Inflammatory macrophage treated with lipopolysaccharide for 4 hours (primary cell): Measurements from ENCODE around the gene BRD3.
A peak's percentile ranks its signal among the peaks of the same experiment; 100 is the strongest.

ENCODE experiments used
- DNase-seq: peaks from one replicate; pipeline ENCODE4 v3.0.0-alpha.2; 2020

BRD3 gene

GRCh38 chr9:134010310-134011173 is 57.3 kb downstream of the BRD3 start:
- DNase-seq, result no peak

GRCh38 chr9:134007571-134007970 is 60.3 kb downstream of the BRD3 start:
- DNase-seq, result no peak

- DNase-seq, result no peak
Measured at GRCh38 chr9:134007150-134007549, 60.7 kb downstream of the BRD3 start.

GRCh38 chr9:134005381-134005780 is 62.4 kb downstream of the BRD3 start:
- DNase-seq, result no peak

- no peak for DNase-seq
Measured at GRCh38 chr9:134004881-134005280, 62.9 kb downstream of the BRD3 start.

- no peak for DNase-seq
Measured at GRCh38 chr9:134004131-134004873, 63.5 kb downstream of the BRD3 start.

- DNase-seq, result no peak
Measured at GRCh38 chr9:134003237-134003636, 64.6 kb downstream of the BRD3 start.

- no peak for DNase-seq
Measured at GRCh38 chr9:134002796-134003195, 65.0 kb downstream of the BRD3 start.

- no peak for DNase-seq
Measured at GRCh38 chr9:133999851-134000265, 68.0 kb downstream of the BRD3 start.

- no peak for DNase-seq
Measured at GRCh38 chr9:133998915-133999595, 68.8 kb downstream of the BRD3 start.

- no peak for DNase-seq
Measured at GRCh38 chr9:133997584-133997983, 70.2 kb downstream of the BRD3 start.

GRCh38 chr9:133996531-133997520 is 71.0 kb downstream of the BRD3 start:
- peak; percentile 12 for DNase-seq

GRCh38 chr9:133995012-133995896 is 72.6 kb downstream of the BRD3 start:
- peak; percentile 11 for DNase-seq

GRCh38 chr9:133994353-133995011 is 73.3 kb downstream of the BRD3 start:
- peak; percentile 60 for DNase-seq

- DNase-seq, result no peak
Measured at GRCh38 chr9:133993635-133994253, 74.1 kb downstream of the BRD3 start.

GRCh38 chr9:133992780-133993634 is 74.8 kb downstream of the BRD3 start:
- DNase-seq, result peak; percentile 80

GRCh38 chr9:133991964-133992779 is 75.7 kb downstream of the BRD3 start, which contains the start of gene VAV2:
VAV2 (minus strand) TSS chr9:133992324; CDS start chr9:133992278, 46 bp downstream.
- peak; percentile 55 for DNase-seq
